ENCODE measurements around the gene RASSF5.

- TF ChIP-seq POLR2A (IDR thresholded peaks at IDR 0.05): no peak
- TF ChIP-seq CTCF (IDR thresholded peaks at IDR 0.05): no peak
These were observed 56.3 kb downstream of the RASSF5 start for GRCh38 chr1:206563367-206564207.
